HG03571 (cell line): ENCODE data around the gene RPS6KA2.
"Not testable (repeated sequence)": the region's sequence is repeated elsewhere in the genome, so short reads cannot be mapped to it uniquely, and the experiment has no call there.

Source experiments
- ATAC-seq: cut with Tn5 transposase; IDR thresholded peaks from one replicate; pipeline ENCODE4 v1.9.1; 2021; ENCODE audit not compliant: unreplicated experiment

Gene RPS6KA2

GRCh38 chr6:166534658-166535406 lies 92.2 kb downstream of the RPS6KA2 start:
- ATAC-seq, result no peak

GRCh38 chr6:166533205-166533824 lies 93.7 kb downstream of the RPS6KA2 start:
- ATAC-seq, result no peak

GRCh38 chr6:166532302-166532701 lies 94.7 kb downstream of the RPS6KA2 start:
- no peak for ATAC-seq

- no peak for ATAC-seq
Measured at GRCh38 chr6:166530211-166531095, 96.6 kb downstream of the RPS6KA2 start.

GRCh38 chr6:166529586-166529985 lies 97.5 kb downstream of the RPS6KA2 start:
- no peak for ATAC-seq

GRCh38 chr6:166529058-166529457 lies 98.0 kb downstream of the RPS6KA2 start:
- ATAC-seq, result not testable (repeated sequence)

GRCh38 chr6:166527849-166528248 lies 99.2 kb downstream of the RPS6KA2 start:
- no peak for ATAC-seq

- no peak for ATAC-seq
Measured at GRCh38 chr6:166526937-166527336, 100.1 kb downstream of the RPS6KA2 start.

GRCh38 chr6:166525567-166525966 lies 101.5 kb downstream of the RPS6KA2 start:
- ATAC-seq, result no peak

GRCh38 chr6:166523782-166524559 lies 103.1 kb downstream of the RPS6KA2 start:
- no peak for ATAC-seq

GRCh38 chr6:166520905-166521834 lies 105.9 kb downstream of the RPS6KA2 start:
- ATAC-seq, result no peak

GRCh38 chr6:166516251-166516884 lies 110.7 kb downstream of the RPS6KA2 start:
- ATAC-seq, result no peak

- ATAC-seq, result no peak
Measured at GRCh38 chr6:166515072-166515810, 111.8 kb downstream of the RPS6KA2 start.

GRCh38 chr6:166514196-166514595 lies 112.9 kb downstream of the RPS6KA2 start:
- no peak for ATAC-seq

GRCh38 chr6:166512567-166512966 lies 114.5 kb downstream of the RPS6KA2 start:
- peak; percentile 82 for ATAC-seq

- no peak for ATAC-seq
Measured at GRCh38 chr6:166511316-166511715, 115.7 kb downstream of the RPS6KA2 start.

GRCh38 chr6:166509193-166509592 lies 117.9 kb downstream of the RPS6KA2 start:
- no peak for ATAC-seq

GRCh38 chr6:166508726-166509125 lies 118.3 kb downstream of the RPS6KA2 start:
- no peak for ATAC-seq
